Measurements from ENCODE around the gene ZNF467.

DNA sequence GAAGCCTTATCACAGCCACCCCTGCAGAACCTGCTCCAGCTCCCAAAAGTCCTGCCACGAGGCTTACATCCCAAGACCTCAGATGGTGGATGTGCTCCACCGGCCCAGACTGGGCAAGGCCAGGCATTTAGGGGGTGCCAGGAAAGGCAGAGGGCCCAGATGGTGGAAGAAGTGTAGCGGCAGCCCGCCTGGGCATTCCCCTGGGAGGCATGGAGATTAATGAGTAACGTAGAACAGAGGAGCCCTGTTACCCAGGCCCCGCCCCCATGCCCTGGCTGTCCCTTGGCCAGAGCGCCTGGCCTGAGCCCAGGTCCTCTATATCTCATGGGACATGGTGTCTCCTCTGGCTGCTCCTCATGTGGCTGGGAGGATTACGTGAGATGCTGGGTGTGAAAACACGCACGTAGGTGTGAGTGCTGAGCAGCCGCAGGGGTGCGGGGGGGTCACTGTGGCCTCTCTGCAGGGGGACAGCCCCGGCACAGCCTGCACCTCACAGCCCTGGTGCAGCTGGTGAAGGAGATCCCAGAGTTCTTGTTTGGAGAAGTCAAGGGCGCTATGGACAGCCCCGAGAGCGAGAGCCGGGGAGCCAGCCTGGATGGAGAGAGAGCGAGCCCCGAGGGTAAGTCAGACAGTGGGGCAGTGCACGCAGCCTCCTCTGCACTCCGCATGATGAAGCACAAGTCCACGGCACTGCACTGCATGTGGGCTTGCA, 52.9 kb downstream of the ZNF467 start:
- no peak for TF ChIP-seq EZH2 (IDR thresholded peaks at IDR 0.05; ENCODE audit: borderline replicate concordance, low read depth, low read length, severe bottlenecking)
- TF ChIP-seq, protein P1, sequence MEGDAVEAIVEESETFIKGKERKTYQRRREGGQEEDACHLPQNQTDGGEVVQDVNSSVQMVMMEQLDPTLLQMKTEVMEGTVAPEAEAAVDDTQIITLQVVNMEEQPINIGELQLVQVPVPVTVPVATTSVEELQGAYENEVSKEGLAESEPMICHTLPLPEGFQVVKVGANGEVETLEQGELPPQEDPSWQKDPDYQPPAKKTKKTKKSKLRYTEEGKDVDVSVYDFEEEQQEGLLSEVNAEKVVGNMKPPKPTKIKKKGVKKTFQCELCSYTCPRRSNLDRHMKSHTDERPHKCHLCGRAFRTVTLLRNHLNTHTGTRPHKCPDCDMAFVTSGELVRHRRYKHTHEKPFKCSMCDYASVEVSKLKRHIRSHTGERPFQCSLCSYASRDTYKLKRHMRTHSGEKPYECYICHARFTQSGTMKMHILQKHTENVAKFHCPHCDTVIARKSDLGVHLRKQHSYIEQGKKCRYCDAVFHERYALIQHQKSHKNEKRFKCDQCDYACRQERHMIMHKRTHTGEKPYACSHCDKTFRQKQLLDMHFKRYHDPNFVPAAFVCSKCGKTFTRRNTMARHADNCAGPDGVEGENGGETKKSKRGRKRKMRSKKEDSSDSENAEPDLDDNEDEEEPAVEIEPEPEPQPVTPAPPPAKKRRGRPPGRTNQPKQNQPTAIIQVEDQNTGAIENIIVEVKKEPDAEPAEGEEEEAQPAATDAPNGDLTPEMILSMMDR (IDR thresholded peaks at IDR 0.05; ENCODE audit: borderline replicate concordance, extremely low read depth, low read length, poor library complexity, severe bottlenecking): no peak
